ENCODE data around the gene DISP2. TPM values are rescaled to one million over a fixed set of nuclear protein-coding genes. Genes with fewer than 3 reads are reported as not detected.
A peak's percentile ranks its signal among the peaks of the same experiment; 100 is the strongest.

The DISP2 gene
- total and polyA plus RNA-seq, 2 of the 8 experiments (the other 6 are each of a cell fraction or from before 2014, with no cell fraction given) = 0.45 to 1.2 TPM

- Histone ChIP-seq H2BK5ac (ENCODE audit: low read depth, low read length) (peak within 1 kb of the TSS; percentile 93), H3K14ac (ENCODE audit: insufficient read length) (no peak within 1 kb of the TSS), H2AFZ (ENCODE audit: low read length) (peak within 1 kb of the TSS; percentile 97), H3K9me3 (ENCODE audit: insufficient read depth in 2 of 2, low read depth in 1 of 2, low read length in 1 of 2) (no peaks in the 10 kb centered on the region), H3K4me1 (replicated peaks in 1 of 4; ENCODE audit: control insufficient read depth in 3 of 4, insufficient read depth in 4 of 4, low read length in 3 of 4) (peaks cover 0 to 4% (median 1%) of the 10 kb centered on the region in 4 experiments; a peak in 3 of 7 replicates), H4K91ac (replicated peaks; ENCODE audit: insufficient read length, low read length) (peak within 1 kb of the TSS; percentile 8), H4K8ac (ENCODE audit: extremely low read depth, insufficient read depth, low read length) (peak within 1 kb of the TSS; percentile 93; the same call in 1 of the 2 replicates), H3K4me2 (ENCODE audit: insufficient read depth in 1 of 2, low read depth in 2 of 2, low read length in 2 of 2) (peak within 1 kb of the TSS; percentile 74 to 83), H3K9ac (replicated peaks in 1 of 4; ENCODE audit: extremely low read depth in 1 of 4, low read depth in 3 of 4, low read length in 3 of 4) (peak within 1 kb of the TSS; percentile 55 to 74 (median 64)), H2AK5ac (ENCODE audit: low read depth, low read length) (no peak within 1 kb of the TSS), H3K23me2 (ENCODE audit: low read depth, low read length) (no peaks in the 10 kb centered on the region; the same call in 1 of the 2 replicates), H3K79me1 (ENCODE audit: low read depth, low read length) (peaks cover 4% of the 10 kb centered on the region; the same call in 1 of the 2 replicates), H2BK15ac (ENCODE audit: low read length) (no peak within 1 kb of the TSS), H4K20me1 (replicated peaks in 1 of 2; ENCODE audit: control insufficient read depth in 1 of 2, insufficient read depth in 2 of 2, low read length in 2 of 2) (peaks cover 0 to 2% of the 10 kb centered on the region in 2 experiments), H3K23ac (ENCODE audit: insufficient read length) (no peak within 1 kb of the TSS), H3K79me2 (ENCODE audit: control insufficient read depth in 1 of 2, insufficient read depth in 2 of 2, low read length in 2 of 2) (peaks cover 0 to 22% of the 10 kb centered on the region in 2 experiments; a peak in 3 of 4 replicates), H4K5ac (ENCODE audit: insufficient read length, low read depth, low read length) (peak within 1 kb of the TSS; percentile 68), H3K27me3 (replicated peaks in 1 of 4; ENCODE audit: control insufficient read depth in 3 of 4, extremely low read depth in 1 of 4, insufficient read depth in 3 of 4, low read length in 3 of 4) (no peaks in the 10 kb centered on the region), H3K18ac (ENCODE audit: extremely low read depth, low read length) (peak within 1 kb of the TSS; percentile 98), H3K27ac (ENCODE audit: low read depth, low read length) (peak within 1 kb of the TSS; percentile 72; the same call in 1 of the 2 replicates), H3K36me3 (ENCODE audit: control insufficient read depth in 2 of 4, insufficient read depth in 4 of 4, low read length in 3 of 4) (peaks cover 12 to 28% (median 23%) of the 10 kb centered on the region in 4 experiments), H2BK20ac (ENCODE audit: low read length) (no peak within 1 kb of the TSS), H3K4me3 (ENCODE audit: extremely low read depth in 1 of 4, insufficient read depth in 2 of 4, low read depth in 3 of 4, low read length in 4 of 4) (peak within 1 kb of the TSS; percentile 67 to 82 (median 74)), H3K4ac (replicated peaks; ENCODE audit: insufficient read length, low read depth, low read length) (peak within 1 kb of the TSS; percentile 11), H3K56ac (replicated peaks; ENCODE audit: insufficient read length, low read depth, low read length) (peak within 1 kb of the TSS; percentile 71), H2BK12ac (ENCODE audit: low read depth, low read length) (no peak within 1 kb of the TSS), H2BK120ac (replicated peaks; ENCODE audit: low read depth, low read length) (no peak within 1 kb of the TSS)
- POLR2A ChIA-PET (ENCODE audit: partially characterized antibody) = interaction anchor here (0.6 to 6.8 kb wide), 14 partner anchors 9 to 175 kb away, joined by 3 to 77 read pairs (median 6); partner anchors contain the start of genes BAHD1, CCDC32 and KNSTRN
- 4% methylated on average over 52 of the region's 54 CpGs; no CpG with 5 or more reads in 1 of the 2 experiments for WGBS, 2 experiments (ENCODE audit: extremely low coverage in 1 of 2, insufficient coverage in 1 of 2, insufficient read length in 1 of 2, insufficient replicate concordance in 2 of 2, low coverage in 1 of 2, low lambda C conversion rate in 2 of 2, missing lambda C conversion rate in 1 of 2)
- DNase-seq (ENCODE audit: low read depth in 1 of 2, low spot score in 2 of 2) (peak; percentile 78 to 92), FAIRE-seq (peak; percentile 83)
- CTCF ChIA-PET (ENCODE audit: partially characterized antibody) = interaction anchor here (0.6 to 5.6 kb wide), 16 partner anchors 12 to 131 kb away, joined by 3 to 34 read pairs (median 4); partner anchors contain the start of gene INAFM2
- TF ChIP-seq ASH2L (IDR thresholded peaks at IDR 0.05; ENCODE audit: low read length) (peak; percentile 81), CEBPB (IDR thresholded peaks at IDR 0.05; ENCODE audit: low read depth, low read length) (no peak), POLR2A (IDR thresholded peaks at IDR 0.05; ENCODE audit: control extremely low read depth in 1 of 2, low read depth in 2 of 2, low read length in 2 of 2) (peak; percentile 84 to 88), RFX5 (IDR thresholded peaks at IDR 0.05; ENCODE audit: borderline replicate concordance, low read depth, low read length) (no peak), TBP (IDR thresholded peaks at IDR 0.05; ENCODE audit: low read depth, low read length) (peak; percentile 87), PHF8 (conservative IDR thresholded peaks at IDR 0.05; ENCODE audit: low read depth, low read length) (peak; percentile 91), POLR2AphosphoS5 (IDR thresholded peaks at IDR 0.05; ENCODE audit: low read depth, low read length) (peak; percentile 78), MAX (IDR thresholded peaks at IDR 0.05) (peak; percentile 40; the same call in 1 of the 2 replicates), TAF7 (optimal IDR thresholded peaks at IDR 0.05; ENCODE audit: borderline replicate concordance, low read depth, low read length) (peak; percentile 60), USF2 (IDR thresholded peaks at IDR 0.05; ENCODE audit: low read length) (no peak)
Observed at GRCh38 chr15:40405501-40406381, 47.7 kb downstream of the DISP2 start, which contains the start of gene IVD. IVD (plus strand) TSS chr15:40405795; CDS start chr15:40405828, 33 bp downstream.

Data from H1 (cell line).